NOMO-1 (cell line): ENCODE data around the gene TOX2.

ENCODE experiments used
- DNase-seq, 2 experiments: peaks; one replicate each; lab custom pipeline; 2025; ENCODE audit not compliant: unreplicated experiment in 2 of 2; lab: John Stamatoyannopoulos, UW

Gene TOX2

DNA sequence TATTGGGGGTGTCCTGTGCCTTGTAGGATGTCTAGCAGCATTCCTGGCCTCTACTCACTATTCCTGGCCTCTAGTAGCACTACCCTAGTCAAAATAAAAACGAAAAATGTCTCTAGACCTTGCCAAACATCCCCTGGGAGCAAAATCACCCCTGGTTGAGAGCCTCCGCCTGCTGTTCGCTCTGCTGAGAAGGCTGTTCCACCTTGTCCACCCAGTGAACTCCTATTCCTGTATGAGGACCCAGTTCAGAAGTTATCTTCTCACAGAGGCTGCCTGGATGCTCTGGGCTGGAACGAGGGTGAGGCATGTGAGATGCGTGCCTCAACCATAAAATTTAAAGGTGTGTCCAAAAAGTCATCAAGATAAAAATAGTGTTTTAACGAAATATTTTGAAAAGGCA, 101.9 kb downstream of the TOX2 start:
- no peak for DNase-seq

DNA sequence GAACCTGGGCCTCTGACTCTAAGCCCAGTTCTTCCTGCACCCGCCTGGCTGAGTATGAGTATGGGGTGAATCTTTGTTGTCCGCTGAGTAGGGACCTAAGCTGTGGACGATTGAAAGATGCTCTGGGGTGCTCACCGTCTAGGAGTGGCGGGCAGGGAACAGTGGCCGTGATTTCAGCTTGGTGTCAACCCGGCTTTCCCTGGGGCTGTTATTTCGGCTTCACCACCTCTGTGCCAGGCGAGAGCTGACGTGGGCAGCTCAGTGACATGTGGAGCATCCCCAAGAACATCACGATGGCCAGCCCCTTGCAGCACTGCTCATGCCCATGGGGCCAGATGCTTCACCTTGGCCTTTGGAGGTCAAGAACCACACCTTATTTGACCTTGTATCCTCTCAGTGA, 102.6 kb downstream of the TOX2 start:
- no peak for DNase-seq

DNA sequence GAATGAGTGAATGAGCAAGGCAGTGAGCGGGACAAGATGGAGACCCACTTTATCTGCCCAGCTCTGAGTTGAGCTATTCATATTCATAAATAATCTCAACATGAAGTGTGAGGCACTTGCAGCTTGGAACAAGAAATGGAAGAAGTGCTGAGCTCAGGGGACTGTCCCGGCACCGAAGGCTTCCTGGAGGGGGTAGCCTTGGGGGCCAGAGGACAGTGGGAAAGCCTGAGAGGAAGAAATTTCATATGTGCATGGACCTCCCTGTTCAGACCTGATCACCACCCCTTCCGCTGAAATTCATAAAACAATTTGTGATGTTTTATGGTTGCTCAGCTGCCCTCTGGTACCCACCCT, 103.2 kb downstream of the TOX2 start:
- DNase-seq, result no peak

DNA sequence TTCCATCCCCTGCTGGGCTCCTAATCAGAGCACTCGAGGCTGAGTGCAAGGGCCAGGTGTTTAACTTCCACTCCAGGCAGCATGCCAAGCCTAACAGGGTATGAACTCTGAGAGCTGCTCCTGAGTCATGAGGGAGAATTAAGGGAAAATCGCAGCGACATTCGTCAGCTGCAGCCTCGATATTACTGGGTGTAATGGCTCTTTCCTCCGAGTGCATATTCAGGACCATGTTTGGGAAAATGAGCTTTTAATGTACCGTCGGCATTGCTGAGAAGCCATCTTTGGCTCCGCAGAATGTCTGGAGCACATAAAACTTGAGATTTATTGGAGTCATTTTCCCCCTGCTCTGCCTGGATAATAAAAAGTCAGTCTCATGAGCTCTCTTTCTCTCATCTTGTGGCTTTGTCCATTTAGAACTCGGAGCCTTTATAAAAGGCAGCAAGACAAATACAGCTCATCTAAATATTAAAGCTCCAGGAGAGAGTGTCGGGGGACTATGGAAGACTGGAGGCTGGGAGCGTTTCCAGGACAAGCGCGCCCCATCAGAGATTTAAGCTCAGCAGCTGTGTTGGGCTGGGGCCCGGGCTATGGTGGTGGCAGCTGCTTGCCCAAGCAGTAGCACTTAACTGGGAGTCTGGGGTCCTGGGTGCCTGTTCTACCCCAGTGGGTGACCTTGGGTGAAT, 103.7 kb downstream of the TOX2 start:
- no peak for DNase-seq

DNA sequence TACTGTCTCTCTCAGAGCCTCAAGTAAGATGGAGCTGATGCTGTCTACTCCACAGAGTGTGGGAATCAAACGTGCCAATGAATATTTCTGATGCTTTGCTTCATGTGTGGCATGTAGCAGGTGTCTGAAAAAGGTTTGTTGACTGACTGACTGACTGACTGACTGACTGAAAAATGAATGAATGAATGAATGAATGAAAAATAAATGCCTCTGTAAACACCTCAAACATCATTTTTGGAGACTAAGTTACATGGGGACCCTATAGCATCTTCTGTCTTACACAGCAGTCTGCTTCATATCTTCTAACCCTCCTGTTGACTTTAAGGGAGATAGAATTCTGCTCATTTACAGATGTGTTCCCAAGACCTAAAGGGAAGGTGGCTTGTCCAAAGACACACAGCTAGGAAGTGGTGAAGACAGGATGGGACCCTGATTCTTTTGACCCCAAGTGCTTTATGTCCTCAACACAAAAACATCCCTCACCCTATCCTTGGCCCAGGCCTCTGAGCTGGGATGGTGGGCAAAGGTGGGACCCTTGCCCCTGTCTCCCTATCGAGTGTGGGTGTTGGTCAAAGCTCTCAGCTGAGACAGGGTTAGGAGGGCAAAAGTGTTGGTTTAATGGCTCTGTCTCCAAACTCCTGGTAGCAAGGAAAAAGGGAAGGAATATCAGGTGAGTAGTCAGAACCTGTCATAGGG, 104.4 kb downstream of the TOX2 start:
- no peak for DNase-seq

DNA sequence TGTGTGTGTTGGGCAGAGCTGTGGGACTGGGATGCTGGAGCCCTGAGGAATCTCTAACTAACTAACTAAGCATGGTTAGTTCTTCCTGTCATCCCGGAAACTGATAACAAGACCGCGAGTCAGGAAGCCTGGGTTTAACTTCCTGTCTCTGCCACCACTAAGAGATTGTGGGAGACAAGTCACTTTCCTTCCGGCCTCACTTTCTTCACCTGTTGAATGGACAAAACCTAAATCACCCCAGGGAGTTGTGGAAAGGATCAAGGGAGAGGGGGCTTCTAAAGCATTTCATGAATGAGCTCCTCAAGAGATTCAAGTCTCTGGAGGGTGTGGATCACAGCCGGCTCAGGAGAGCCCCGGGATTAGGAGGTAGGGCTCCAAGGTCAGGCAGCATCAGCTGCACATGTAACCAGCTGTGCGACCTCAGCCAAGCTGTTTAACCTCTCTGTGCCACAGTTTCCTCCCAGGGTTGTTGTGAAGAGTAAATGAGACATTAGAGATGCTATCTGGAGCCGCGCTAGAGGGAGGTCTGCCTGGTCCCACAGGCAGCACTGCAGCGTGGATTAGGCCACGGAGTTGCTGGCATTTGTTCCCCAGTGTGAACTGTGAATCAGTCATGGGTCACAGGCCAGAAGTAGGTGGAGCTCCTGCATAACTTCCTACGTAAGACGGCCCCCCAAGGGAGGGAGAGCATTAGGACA, 105.1 kb downstream of the TOX2 start:
- DNase-seq, result no peak

DNA sequence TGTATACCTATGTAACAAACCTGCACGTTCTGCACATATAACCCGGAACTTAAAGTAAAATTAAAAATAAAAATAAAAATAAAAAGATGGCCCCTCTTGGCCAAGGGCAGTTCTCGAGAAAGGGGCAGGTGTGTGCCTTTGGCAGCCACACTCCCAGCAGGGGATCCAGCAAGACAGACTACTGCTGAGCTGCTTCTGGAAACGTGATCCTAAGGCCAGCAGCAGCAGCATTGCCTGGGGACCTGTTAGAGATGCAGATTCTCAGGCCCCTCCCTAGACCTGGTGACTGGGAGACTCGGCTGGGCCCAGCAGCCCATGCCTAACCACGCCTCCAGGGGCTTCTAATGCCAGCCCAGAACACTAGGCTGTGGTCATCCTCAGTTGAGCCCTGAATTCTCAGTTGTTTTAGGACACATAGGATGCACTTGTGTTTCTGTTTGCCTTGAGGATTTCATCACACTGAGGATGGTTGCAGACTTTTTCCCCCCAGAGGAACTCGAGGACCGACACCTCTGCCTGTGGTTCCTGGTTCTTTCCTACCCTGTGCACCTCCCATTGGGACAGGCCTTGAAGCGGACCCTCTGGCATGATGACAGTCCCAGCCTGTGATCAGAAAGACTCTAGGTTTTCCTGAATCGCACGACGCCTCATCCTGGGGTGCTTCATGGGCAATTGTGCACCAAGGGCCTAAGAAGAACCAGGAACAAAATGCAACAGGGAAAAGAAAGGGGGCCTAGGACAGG, 105.9 kb downstream of the TOX2 start:
- no peak for DNase-seq

DNA sequence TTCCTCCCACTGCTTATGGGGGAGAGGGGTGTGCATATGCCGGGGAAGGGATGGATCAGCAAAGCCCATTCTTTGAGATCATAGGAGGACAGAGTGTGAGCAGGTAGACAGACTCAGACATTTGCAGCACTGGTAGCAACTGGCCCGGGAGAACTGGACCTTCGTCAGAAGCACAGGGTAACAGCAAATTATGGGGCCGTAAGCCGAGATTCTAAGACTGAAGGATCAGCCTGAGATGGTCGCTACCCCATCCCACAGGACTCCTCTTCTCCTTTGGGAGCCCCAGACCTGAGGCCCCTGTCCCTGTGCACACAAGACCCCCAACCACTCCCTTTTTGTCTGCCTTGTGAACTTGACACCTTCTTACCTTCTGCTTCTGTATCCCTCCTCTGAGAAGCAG, 106.5 kb downstream of the TOX2 start:
- no peak for DNase-seq

DNA sequence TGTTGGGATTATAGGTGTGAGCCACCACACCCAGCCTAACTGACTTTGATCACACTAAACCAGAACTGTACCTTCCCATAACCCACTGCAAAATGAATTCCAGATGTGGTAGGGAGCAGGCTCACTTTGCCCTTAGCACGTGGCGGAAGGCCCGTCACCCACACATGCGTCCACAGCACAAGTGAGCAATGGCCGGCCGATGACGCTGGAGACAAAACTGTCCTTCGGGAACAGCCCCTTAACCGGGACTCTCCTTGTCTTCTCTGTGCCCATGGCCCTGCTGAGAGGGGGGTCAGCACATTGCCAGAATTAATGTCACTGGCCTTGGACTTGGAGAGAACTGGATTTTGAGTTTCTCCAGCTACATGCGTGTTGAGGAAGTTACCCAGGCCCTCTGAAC, 107.2 kb downstream of the TOX2 start:
- DNase-seq, result no peak

DNA sequence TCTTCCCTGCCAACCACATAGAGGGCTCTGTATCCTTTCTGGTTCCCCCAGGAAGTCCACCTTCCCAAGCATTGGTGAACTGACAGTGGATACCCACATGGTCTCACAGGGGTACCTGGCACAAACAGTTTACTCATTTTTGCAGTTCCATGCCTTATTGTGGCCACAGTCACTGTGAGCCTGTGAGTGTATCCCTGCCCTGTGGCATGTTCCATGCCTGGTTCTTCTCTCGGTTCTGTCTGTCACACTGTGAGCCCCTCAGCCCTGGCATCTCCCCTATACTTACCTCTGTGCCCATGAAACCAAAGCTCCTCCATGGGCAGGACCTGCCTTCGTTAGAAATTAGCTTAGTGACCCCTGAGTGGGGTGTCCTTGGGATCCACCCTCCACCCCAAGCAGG, 107.8 kb downstream of the TOX2 start:
- DNase-seq, result no peak

DNA sequence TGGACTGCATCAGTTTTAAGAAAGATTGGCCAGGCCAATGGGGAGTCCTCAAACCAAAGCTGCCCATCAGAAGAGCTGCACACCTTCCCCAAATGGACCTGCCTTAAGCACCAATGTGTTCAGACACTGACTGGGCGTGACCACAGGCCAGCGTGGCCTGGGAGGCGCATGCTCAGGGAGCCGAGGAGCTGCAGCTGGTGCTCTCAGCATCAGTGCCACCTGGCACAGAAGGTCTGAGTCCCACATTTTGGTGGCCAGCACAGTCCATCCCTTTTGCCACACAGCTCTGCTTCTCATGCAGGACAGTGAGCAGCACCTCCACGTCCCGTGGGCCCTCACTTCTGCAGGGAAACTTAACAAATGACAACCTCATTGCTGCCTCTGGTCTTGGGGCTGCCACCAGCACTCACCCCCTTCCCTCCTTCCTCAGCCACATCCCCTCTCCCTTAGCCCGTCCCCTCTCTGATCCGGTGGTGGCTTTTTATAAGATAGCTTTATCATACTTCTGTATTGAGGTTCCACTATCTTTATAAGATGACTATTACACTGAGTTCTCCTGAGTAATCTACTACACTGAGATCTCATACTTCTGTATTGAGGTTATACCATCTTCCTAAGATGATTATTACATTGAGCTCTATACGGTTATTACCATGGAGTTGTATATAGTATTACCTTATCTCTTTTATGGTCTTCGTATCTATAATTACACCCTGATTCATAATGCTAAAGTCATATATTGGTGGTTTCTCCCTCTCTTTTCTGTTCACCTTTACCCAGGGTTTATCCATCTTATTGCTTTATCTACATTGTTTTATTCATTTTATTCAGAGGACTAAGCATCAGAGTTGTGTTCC, 109.1 kb downstream of the TOX2 start:
- DNase-seq, result no peak

DNA sequence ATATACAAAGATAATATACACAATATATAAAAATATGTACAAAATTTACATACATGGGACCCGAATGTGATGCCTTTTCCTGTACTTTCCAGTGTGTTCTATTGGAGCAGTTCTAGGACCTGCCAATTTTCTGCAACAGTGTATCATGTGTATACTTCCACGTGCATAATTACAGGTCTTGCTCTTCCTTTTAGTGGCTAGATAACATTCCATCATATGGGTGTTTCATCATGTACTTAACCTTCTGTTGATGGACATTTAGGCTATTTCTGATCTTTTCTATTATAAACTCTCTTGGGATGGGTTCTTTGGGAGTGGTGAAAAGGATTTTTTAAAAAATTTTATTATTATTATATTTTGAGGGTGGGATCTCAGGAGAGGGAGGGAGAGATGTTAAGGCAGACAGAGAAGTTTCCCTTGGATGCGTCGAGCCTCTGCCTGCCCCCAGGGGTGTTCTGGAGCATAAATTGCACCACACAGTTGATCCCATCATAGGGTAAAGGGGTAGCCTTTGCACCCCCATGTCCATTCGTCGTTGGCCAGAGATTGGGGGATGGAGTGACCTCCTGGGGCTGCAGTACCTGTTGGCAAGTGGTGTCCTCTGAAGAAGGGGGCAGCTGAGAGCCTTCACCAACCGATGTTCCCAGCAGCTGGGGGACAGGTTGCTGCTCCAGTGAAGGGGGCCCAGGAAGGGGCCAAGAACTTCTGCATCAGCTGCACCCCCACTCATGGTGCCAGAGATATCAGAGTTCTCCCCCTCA, 110.3 kb downstream of the TOX2 start:
- DNase-seq, result no peak

DNA sequence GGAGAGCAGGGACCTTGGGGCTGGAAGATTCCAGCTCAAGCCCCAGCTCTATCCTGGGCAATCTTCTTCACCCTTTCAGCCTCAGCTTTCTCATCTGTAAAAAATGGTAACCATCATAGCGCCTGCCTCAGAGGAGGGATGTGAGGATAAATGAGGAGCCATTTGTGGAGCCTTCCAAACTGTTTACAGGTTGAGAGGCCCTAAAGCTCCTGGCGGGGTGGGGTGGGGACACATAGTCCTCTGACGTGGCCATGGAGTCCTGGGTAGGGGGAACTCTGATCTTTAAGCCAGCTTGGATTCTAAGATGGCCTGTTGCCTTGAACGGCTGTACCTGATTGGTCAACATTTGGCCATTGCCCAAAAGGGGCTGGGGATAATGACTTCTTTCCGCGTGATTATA, 111.1 kb downstream of the TOX2 start:
- DNase-seq, result no peak

DNA sequence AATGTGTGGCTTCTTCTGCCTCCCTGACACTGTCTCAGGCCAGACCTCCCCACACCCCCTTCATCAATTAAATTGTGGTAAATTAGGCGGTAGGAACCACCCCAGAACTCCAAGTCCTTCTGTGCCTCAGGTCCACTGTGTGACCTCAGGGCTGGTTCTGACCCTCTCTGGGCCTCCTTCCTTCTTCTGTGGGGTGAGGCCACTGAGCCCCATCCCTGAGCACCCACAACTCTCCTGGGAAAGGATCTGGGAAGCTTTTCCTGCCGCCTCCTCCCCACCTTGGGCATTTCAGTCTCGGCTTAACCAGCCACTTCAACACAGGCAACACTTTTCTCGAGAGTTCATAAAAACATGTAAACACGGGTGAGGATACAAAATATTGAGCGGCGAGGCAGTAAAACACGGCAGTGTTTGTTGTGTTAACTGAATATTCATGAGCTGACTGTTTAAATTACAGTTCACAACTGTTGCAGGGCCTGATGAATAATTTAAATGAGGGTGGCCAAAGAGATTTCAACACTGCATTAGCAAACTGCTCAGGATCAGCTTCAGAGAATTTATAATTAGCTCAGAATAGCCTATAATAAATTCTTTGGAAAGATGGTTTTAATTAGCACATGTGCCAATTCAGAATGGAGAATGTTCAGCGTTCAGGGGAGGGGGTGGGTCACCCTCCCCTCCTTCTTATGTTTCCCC, 112.1 kb downstream of the TOX2 start:
- DNase-seq, result no peak

DNA sequence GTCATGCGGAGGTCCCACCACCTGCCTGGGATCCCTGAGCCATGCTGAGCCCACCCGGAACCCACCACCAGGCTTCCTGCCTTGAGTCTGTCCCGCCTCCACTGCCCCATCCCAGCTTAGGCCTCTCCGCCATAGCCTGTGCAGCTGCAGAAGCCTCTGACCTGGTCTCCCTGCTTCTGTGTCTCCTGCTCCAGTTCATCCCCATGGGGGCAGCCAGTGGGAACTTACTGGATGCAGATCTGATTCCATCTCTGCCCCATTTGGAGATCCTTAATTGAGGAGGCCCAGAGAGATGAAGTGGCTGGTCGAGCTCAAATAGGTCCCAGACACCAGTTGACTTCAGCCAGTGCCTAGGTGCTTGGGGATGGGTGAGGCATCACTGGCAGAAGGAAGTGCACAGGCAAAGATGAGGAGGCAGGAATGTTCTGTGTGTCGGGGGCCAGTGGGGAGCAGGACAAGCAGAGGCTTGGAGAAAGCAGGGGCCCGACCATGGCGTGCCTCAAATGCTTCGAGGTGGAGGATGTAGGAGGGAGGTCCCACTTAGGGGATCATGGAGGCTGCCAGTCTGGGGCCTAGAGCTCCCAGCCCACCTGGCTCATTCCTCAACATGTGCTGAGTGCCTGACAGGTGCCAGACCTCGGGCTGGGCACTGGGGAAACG, 112.8 kb downstream of the TOX2 start:
- DNase-seq, result no peak

DNA sequence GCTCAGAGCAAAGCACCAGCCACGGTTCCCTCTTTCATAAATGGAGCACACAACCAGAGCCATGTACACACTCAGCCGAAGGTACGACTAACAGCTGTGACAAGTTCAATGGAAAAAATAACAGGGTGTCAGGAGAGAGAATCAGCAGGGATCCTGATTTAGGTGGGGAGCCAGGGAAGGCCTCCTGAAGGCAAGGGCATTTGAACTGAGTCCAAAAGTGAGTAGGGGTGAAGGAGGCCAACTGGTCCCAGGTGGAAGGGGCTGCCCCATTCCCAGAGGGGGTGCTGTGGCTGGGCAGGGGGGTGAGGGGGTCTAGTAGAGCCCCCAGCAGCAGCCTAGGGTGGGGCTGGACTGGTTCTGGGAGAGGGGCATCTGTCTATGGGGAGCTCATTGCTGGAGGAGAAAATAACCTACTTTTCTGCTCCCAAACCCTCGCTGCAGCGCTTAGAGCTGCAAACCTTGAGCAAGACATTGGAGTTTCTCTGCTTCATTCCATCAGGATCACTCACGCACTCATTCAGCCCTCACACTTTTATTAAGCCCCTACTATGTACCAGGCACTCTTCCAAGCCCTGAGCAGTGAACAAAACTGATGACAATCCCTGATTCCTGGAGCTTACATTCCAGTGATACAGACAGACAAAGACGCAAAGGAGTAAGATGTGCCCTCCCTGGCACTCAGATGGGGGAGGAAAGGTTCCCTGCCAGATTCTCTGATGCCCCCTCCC, 113.5 kb downstream of the TOX2 start:
- no peak for DNase-seq

DNA sequence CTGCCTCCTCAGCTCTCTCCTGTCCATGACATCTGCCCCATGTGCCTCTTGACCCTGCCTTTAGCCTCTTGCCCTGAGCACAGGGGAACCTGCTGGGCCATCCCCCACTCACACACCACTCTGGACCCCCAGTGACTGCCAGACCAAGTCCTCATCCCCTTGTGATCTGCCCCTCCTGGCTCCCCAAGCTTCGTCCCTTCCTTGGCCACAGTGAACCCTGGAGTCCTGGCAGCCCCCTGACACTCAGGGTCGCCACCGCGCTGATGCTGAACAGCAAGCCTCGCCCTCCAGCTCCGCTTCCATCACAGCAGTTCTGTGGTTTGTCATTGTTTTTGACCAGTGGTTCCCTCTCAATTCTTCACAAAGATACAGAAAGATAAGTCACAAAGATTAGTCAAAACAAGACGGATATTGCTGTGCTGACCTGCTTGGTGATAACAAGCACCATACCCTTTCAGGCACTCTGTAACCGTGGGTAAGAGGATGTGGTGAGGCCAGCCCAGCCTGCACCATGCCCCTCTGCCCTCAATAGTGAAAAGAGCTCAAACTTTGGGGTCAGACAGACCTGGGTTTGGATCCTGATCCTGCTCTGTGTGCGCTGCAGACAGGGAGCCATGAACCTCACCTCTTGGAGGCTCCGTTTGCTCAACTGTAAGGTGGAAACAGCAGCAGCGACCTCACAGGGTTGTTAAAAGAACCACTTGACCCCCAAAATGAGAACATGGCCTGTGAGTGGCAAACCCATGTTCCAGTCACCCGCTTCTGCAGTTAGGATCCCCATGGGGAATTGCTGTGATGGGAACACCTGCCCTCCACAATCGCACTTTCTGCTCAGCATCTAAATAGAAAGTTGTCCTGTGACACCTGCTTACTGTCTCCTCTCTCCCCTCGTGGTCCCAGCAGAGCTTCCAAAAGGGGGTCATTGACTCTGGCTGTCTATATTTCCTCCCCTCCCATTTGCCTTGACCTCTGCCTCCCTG, 114.5 kb downstream of the TOX2 start:
- no peak for DNase-seq
